Progenitor cell of endocrine pancreas (in vitro differentiated cells): Measurements from ENCODE around the gene SPATA9. TPM values are rescaled to one million over a fixed set of nuclear protein-coding genes. Genes with fewer than 3 reads are reported as not detected.

Experiments used
- DNase-seq: peaks from one replicate; pipeline ENCODE4 v3.0.0; 2021; ENCODE audit warnings: low spot score; ENCODE audit not compliant: unreplicated experiment
- H3K27ac Mint-ChIP-seq: 2 replicates; pipeline ENCODE4 v1.8.0; 2021; ENCODE audit warnings: mild to moderate bottlenecking, moderate library complexity, mixed read lengths
- H3K27me3 Mint-ChIP-seq: 2 replicates; pipeline ENCODE4 v1.8.0; 2021; ENCODE audit warnings: mixed read lengths
- H3K36me3 Mint-ChIP-seq: 2 replicates; pipeline ENCODE4 v1.8.0; 2022; ENCODE audit warnings: mixed read lengths; ENCODE audit not compliant: insufficient read depth
- H3K4me1 Mint-ChIP-seq: 2 replicates; pipeline ENCODE4 v1.8.0; 2021; ENCODE audit warnings: low read depth, mixed read lengths
- H3K4me3 Mint-ChIP-seq: 2 replicates; pipeline ENCODE4 v1.8.0; 2021; ENCODE audit warnings: low read depth, mild to moderate bottlenecking, moderate library complexity, mixed read lengths
- H3K9me3 Mint-ChIP-seq: 2 replicates; pipeline ENCODE4 v1.8.0; 2021; ENCODE audit warnings: low read depth, mixed read lengths
- total RNA-seq: library from RNA; stranded (reverse); gene quantifications from 2 replicates; pipeline ENCODE4 v1.2.1, GENCODE V29; 2021
- TF ChIP-seq, protein P1 (sequence below): fragments of 200-600 bp; sonication (generic); IDR thresholded peaks from one replicate; pipeline ENCODE4 v1.5.0; 2021; ENCODE audit warnings: antibody characterized with exemption, mild to moderate bottlenecking; ENCODE audit not compliant: unreplicated experiment

Gene SPATA9
- total RNA-seq, 1 donor from 2014 or later: not detected

DNA sequence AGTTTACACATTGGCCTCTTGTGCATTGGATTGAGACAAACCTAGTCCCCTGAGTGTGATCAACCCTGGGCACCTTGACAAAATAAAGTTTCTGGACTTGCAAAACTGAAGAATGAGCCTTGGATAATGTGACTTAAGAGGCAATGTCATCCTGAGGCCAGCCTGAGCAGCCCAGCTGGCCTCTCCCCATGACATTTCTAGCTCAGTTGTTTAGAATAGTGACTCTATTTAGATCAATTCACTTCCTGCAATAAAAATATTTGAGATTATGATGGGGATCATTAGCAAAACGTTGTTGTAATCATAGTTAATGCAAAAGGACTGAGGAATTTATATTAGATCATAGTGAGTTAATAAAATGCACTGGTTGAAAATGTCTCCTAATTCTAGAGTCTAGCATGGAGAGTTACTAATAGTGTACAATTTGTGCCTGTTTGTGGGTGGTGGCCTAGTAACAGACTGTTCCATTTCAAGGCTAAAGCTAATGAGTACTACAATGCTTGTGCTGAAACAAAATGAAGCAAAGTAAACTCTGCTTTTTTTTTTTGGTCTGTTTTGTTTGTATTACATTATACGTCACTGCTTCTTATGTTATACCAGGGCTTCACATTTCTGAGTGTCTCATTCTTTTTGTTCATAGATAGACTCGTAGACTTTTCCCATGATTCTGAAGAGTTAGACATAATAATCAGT lies 37.4 kb upstream of the SPATA9 start:
- Mint-ChIP-seq H3K36me3 (no peaks in the 10 kb centered on the region), H3K4me3 (no peak overlapping the region), H3K4me1 (peaks cover 17% of the 10 kb centered on the region), H3K9me3 (no peaks in the 10 kb centered on the region), H3K27ac (no peak overlapping the region), H3K27me3 (no peaks in the 10 kb centered on the region)
- DNase-seq: no peak
- TF ChIP-seq, protein P1, sequence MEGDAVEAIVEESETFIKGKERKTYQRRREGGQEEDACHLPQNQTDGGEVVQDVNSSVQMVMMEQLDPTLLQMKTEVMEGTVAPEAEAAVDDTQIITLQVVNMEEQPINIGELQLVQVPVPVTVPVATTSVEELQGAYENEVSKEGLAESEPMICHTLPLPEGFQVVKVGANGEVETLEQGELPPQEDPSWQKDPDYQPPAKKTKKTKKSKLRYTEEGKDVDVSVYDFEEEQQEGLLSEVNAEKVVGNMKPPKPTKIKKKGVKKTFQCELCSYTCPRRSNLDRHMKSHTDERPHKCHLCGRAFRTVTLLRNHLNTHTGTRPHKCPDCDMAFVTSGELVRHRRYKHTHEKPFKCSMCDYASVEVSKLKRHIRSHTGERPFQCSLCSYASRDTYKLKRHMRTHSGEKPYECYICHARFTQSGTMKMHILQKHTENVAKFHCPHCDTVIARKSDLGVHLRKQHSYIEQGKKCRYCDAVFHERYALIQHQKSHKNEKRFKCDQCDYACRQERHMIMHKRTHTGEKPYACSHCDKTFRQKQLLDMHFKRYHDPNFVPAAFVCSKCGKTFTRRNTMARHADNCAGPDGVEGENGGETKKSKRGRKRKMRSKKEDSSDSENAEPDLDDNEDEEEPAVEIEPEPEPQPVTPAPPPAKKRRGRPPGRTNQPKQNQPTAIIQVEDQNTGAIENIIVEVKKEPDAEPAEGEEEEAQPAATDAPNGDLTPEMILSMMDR: no peak

GRCh38 chr5:95718738-95719137 lies 35.9 kb upstream of the SPATA9 start:
- Mint-ChIP-seq H3K4me3 (no peak overlapping the region), H3K27ac (no peak overlapping the region), H3K9me3 (peaks cover 3% of the 10 kb centered on the region), H3K36me3 (no peaks in the 10 kb centered on the region), H3K27me3 (no peaks in the 10 kb centered on the region), H3K4me1 (peaks cover 14% of the 10 kb centered on the region)
- TF ChIP-seq, protein P1: no peak
- DNase-seq: no peak

DNA sequence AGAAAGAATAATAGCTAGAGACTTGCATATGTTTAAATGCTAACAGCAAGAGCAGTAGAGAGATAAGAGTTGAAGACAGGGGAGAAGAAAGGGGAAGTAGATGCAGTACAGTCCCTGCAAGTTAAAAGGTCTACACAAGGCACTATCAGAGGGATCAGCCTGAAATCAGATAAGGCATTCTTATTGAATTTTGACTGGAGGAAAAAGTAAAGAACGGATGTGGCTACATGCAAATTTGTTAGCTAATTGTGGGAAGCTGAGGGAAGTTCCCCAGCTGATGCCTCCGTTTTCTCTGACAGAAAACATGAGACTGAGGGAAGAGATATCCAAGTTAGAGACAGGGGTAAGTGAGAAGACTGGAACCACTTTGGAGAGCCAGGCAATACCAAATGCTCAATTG lies 35.4 kb upstream of the SPATA9 start:
- Mint-ChIP-seq H3K9me3 (peaks cover 3% of the 10 kb centered on the region), H3K36me3 (no peaks in the 10 kb centered on the region), H3K4me1 (peaks cover 11% of the 10 kb centered on the region), H3K27ac (no peak overlapping the region), H3K27me3 (no peaks in the 10 kb centered on the region), H3K4me3 (no peak overlapping the region)
- TF ChIP-seq, protein P1: no peak
- DNase-seq: no peak

- Mint-ChIP-seq H3K9me3 (peaks cover 3% of the 10 kb centered on the region), H3K27ac (no peak overlapping the region), H3K4me3 (no peak overlapping the region), H3K27me3 (no peaks in the 10 kb centered on the region), H3K36me3 (no peaks in the 10 kb centered on the region), H3K4me1 (peaks cover 8% of the 10 kb centered on the region)
- DNase-seq: no peak
- TF ChIP-seq, protein P1: no peak
Measured at GRCh38 chr5:95717439-95717838, 34.6 kb upstream of the SPATA9 start.

DNA sequence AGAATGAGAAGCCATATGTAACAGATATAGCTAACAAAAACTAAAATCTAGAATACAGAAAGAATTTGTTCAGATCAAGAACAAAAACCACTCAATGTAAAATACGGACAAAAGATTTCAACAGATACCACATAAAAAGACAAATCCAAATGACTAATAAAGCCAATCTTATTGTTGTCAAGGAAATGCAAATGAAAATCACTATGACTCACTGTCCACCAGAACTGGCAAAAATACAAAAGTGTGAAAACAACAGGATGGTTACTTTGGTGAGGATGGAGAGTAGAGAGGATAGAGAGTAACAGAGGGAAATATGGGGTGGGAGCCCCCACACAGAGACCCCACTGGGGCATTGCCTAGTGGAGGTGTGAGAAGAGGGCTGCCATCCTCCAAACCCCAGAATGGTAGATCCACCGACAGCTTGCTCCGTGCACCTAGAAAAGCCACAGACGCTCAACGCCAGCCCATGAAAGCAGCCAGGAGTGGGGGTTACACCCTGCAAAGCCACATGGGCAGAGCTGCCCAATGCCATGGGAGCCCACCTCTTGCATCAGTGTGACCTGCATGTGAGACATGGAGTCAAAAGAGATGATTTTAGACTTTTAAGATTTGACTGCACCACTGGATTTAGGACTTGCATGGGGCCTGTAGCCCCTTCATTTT lies 33.1 kb upstream of the SPATA9 start:
- DNase-seq: no peak
- H3K36me3 Mint-ChIP-seq: no peaks in the 10 kb centered on the region
- H3K4me1 Mint-ChIP-seq: peaks cover 9% of the 10 kb centered on the region
- peaks cover 8% of the 10 kb centered on the region for H3K27me3 Mint-ChIP-seq
- H3K9me3 Mint-ChIP-seq: peaks cover 8% of the 10 kb centered on the region
- no peak overlapping the region for H3K27ac Mint-ChIP-seq
- TF ChIP-seq, protein P1: no peak
- H3K4me3 Mint-ChIP-seq: no peak overlapping the region
